ENCODE measurements around the gene TUBD1. TPM values are rescaled to one million over a fixed set of nuclear protein-coding genes. Genes with fewer than 3 reads are reported as not detected.

TUBD1 gene
- total RNA-seq, 6 experiments from 2014 or later: 2.9 to 5.5 (median 4.4) TPM

GRCh38 chr17:59901604-59902003 lies 8.9 kb upstream of the TUBD1 start:
- Histone ChIP-seq H3K27ac (no peak overlapping the region), H3K4me1 (no peaks in the 10 kb centered on the region), H3K27me3 (no peaks in the 10 kb centered on the region), H3K9me3 (no peaks in the 10 kb centered on the region), H3K4me3 (no peak overlapping the region), H3K36me3 (no peaks in the 10 kb centered on the region)
- no peak for ATAC-seq
- no peak for DNase-seq
- 96% methylated on average over 8 of the region's 8 CpGs for WGBS (ENCODE audit: insufficient coverage, low coverage, low lambda C conversion rate, missing lambda C conversion rate)
- TF ChIP-seq CTCF (IDR thresholded peaks at IDR 0.05) (no peak), POLR2A (IDR thresholded peaks at IDR 0.05) (no peak)
- intact Hi-C loops (cut with DNase I): loop anchor here in 1 of 2 donors (10.0 kb wide), 1 partner anchor 153 kb away; no protein-coding TSS in a partner anchor

GRCh38 chr17:59899099-59899498 lies 6.4 kb upstream of the TUBD1 start:
- ATAC-seq (peak in 3 of 4 donors; percentile 70 to 72 (median 71)), DNase-seq (no peak)
- H3K4me1 ChIP-seq: peaks cover 0 to 5% (median 0%) of the 10 kb centered on the region in 4 donors
- H3K4me3 ChIP-seq: no peak overlapping the region
- no peaks in the 10 kb centered on the region for H3K27me3 ChIP-seq
- 83% methylated on average over 5 of the region's 5 CpGs for WGBS (ENCODE audit: insufficient coverage, low coverage, low lambda C conversion rate, missing lambda C conversion rate)
- TF ChIP-seq POLR2A (IDR thresholded peaks at IDR 0.05) (no peak), CTCF (IDR thresholded peaks at IDR 0.05) (peak in 2 of 4 donors; percentile 31 to 33)
- intact Hi-C loops (cut with DNase I): no loop called here
- no peaks in the 10 kb centered on the region for H3K9me3 ChIP-seq
- no peak overlapping the region for H3K27ac ChIP-seq
- no peaks in the 10 kb centered on the region for H3K36me3 ChIP-seq

GRCh38 chr17:59897090-59897489 lies 4.3 kb upstream of the TUBD1 start:
- intact Hi-C loops (cut with DNase I): no loop called here
- TF ChIP-seq CTCF (IDR thresholded peaks at IDR 0.05) (no peak), POLR2A (IDR thresholded peaks at IDR 0.05) (no peak)
- Histone ChIP-seq H3K27ac (no peak overlapping the region), H3K9me3 (no peaks in the 10 kb centered on the region), H3K4me1 (peaks cover 0 to 8% (median under 1%) of the 10 kb centered on the region in 4 donors), H3K36me3 (no peaks in the 10 kb centered on the region), H3K27me3 (no peaks in the 10 kb centered on the region), H3K4me3 (no peak overlapping the region)
- WGBS (ENCODE audit: insufficient coverage, low coverage, low lambda C conversion rate, missing lambda C conversion rate): 84% methylated on average over 4 of the region's 4 CpGs
- DNase-seq (no peak), ATAC-seq (no peak)

- intact Hi-C loops (cut with DNase I): no loop called here
- Histone ChIP-seq H3K27me3 (no peaks in the 10 kb centered on the region), H3K4me1 (peaks cover 0 to 8% (median 3%) of the 10 kb centered on the region in 4 donors), H3K36me3 (no peaks in the 10 kb centered on the region), H3K4me3 (peak overlapping the region; percentile 84 to 95 (median 91)), H3K27ac (peak overlapping the region; percentile 76 to 78 (median 78)), H3K9me3 (no peaks in the 10 kb centered on the region)
- TF ChIP-seq CTCF (IDR thresholded peaks at IDR 0.05) (no peak), POLR2A (IDR thresholded peaks at IDR 0.05) (no peak)
- under 1% methylated on average over 8 of the region's 11 CpGs for WGBS (ENCODE audit: insufficient coverage, low coverage, low lambda C conversion rate, missing lambda C conversion rate)
- peak in 3 of 4 donors; percentile 2 to 7 (median 3) for ATAC-seq
- peak in 1 of 3 donors; percentile 35 for DNase-seq
Observed at GRCh38 chr17:59893676-59894100, 945 bp upstream of the TUBD1 start.
